ENCODE results near the gene ARHGAP22. TPM values are rescaled to one million over a fixed set of nuclear protein-coding genes. Genes with fewer than 3 reads are reported as not detected.

The ARHGAP22 gene
- total and polyA plus RNA-seq, 2 of the 4 experiments (the other 2 are of a cell fraction), result 28.3 to 30.2 TPM

DNA sequence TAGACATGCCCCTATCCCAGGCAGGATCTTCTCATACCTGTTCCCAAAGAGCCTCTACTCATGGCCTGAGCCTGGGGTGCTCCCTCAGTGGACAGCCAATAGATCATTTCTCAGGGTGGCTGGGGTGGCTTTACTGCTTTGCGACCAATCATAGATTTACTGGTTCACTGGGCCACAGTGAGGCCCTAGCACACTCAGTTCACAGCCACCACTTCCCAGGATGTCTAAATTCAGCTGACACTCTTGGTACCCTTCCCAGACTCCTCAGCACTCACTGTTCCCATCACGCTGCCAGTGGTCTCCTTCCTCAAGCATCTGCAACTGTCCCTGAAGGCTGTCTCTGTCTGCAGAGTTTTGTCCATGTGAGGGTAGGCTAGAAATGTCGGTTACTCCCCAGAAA lies 50.6 kb downstream of the ARHGAP22 start:
- Histone ChIP-seq H3K9me3 (ENCODE audit: control insufficient read depth, insufficient read depth, low read length) (no peaks in the 10 kb centered on the region), H3K9ac (ENCODE audit: low read depth, low read length) (no peak overlapping the region), H3K18ac (ENCODE audit: low read depth, low read length) (no peak overlapping the region), H3K56ac (ENCODE audit: extremely low read depth, insufficient read depth, low read length) (no peak overlapping the region), H3K23ac (ENCODE audit: low read depth, low read length) (no peak overlapping the region), H3K27ac (ENCODE audit: insufficient read depth, low read length) (no peak overlapping the region), H3K36me3 (ENCODE audit: control insufficient read depth, insufficient read depth, low read length) (peaks cover 6% of the 10 kb centered on the region), H2BK20ac (ENCODE audit: low read depth, low read length) (no peak overlapping the region), H4K8ac (ENCODE audit: low read depth in 2 of 2, low read length in 2 of 2) (no peak overlapping the region), H4K91ac (ENCODE audit: insufficient read depth, low read depth, low read length) (no peak overlapping the region), H3K4me3 (ENCODE audit: insufficient read depth, low read depth, low read length) (no peak overlapping the region), H4K20me1 (ENCODE audit: insufficient read depth, low read length) (no peaks in the 10 kb centered on the region; the same call in 1 of the 2 replicates), H2AK5ac (ENCODE audit: low read depth, low read length) (no peak overlapping the region), H2BK5ac (ENCODE audit: low read depth, low read length, poor library complexity, severe bottlenecking) (no peak overlapping the region), H3K27me3 (ENCODE audit: control insufficient read depth, insufficient read depth, low read length) (no peaks in the 10 kb centered on the region), H3K14ac (replicated peaks; ENCODE audit: low read depth, low read length) (no peak overlapping the region), H2BK120ac (ENCODE audit: low read depth, low read length) (no peak overlapping the region), H2BK15ac (ENCODE audit: low read depth, low read length) (no peak overlapping the region), H3K79me1 (ENCODE audit: low read depth in 1 of 2, low read length in 2 of 2) (peaks cover 10 to 65% of the 10 kb centered on the region in 2 experiments), H4K5ac (ENCODE audit: low read depth, low read length) (no peak overlapping the region), H3K4ac (ENCODE audit: low read depth, low read length) (no peak overlapping the region), H2AK9ac (replicated peaks; ENCODE audit: low read depth, low read length, poor library complexity) (no peak overlapping the region), H3K4me1 (ENCODE audit: control insufficient read depth, insufficient read depth, low read length) (peaks cover 6% of the 10 kb centered on the region), H2AFZ (replicated peaks; ENCODE audit: low read length, poor library complexity) (no peak overlapping the region), H3K4me2 (ENCODE audit: low read depth, low read length) (no peak overlapping the region), H3K9me1 (ENCODE audit: insufficient read depth, low read length) (peaks cover 8% of the 10 kb centered on the region; the same call in 1 of the 2 replicates)
- DNase-seq, result no peak
- ChIA-PET POLR2A (ENCODE audit: unreplicated experiment) (no interaction called here), CTCF (interaction anchor here (5.8 kb wide), 1 partner anchor 102 kb away, joined by 33 read pairs; no protein-coding TSS in a partner anchor)
- no peak for ATAC-seq (ENCODE audit: low read depth)
- TF ChIP-seq, protein P1, sequence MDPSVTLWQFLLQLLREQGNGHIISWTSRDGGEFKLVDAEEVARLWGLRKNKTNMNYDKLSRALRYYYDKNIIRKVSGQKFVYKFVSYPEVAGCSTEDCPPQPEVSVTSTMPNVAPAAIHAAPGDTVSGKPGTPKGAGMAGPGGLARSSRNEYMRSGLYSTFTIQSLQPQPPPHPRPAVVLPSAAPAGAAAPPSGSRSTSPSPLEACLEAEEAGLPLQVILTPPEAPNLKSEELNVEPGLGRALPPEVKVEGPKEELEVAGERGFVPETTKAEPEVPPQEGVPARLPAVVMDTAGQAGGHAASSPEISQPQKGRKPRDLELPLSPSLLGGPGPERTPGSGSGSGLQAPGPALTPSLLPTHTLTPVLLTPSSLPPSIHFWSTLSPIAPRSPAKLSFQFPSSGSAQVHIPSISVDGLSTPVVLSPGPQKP (IDR thresholded peaks at IDR 0.05; ENCODE audit: borderline replicate concordance, low read depth, low read length), result no peak
- TF ChIP-seq, protein P2, sequence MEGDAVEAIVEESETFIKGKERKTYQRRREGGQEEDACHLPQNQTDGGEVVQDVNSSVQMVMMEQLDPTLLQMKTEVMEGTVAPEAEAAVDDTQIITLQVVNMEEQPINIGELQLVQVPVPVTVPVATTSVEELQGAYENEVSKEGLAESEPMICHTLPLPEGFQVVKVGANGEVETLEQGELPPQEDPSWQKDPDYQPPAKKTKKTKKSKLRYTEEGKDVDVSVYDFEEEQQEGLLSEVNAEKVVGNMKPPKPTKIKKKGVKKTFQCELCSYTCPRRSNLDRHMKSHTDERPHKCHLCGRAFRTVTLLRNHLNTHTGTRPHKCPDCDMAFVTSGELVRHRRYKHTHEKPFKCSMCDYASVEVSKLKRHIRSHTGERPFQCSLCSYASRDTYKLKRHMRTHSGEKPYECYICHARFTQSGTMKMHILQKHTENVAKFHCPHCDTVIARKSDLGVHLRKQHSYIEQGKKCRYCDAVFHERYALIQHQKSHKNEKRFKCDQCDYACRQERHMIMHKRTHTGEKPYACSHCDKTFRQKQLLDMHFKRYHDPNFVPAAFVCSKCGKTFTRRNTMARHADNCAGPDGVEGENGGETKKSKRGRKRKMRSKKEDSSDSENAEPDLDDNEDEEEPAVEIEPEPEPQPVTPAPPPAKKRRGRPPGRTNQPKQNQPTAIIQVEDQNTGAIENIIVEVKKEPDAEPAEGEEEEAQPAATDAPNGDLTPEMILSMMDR (conservative IDR thresholded peaks at IDR 0.05; ENCODE audit: low read depth, low read length), result no peak
- TF ChIP-seq FOS (IDR thresholded peaks at IDR 0.05; ENCODE audit: low read depth, low read length) (no peak), MXI1 (IDR thresholded peaks at IDR 0.05; ENCODE audit: borderline replicate concordance, low read depth, low read length) (no peak), MAZ (IDR thresholded peaks at IDR 0.05; ENCODE audit: borderline replicate concordance, low read depth, low read length) (no peak), CEBPB (IDR thresholded peaks at IDR 0.05; ENCODE audit: low read depth, low read length) (no peak), RFX5 (IDR thresholded peaks at IDR 0.05; ENCODE audit: low read depth, low read length) (no peak)
- 80% methylated on average over 1 of the region's 3 CpGs; no CpG with 5 or more reads in 1 of the 2 experiments for WGBS, 2 experiments (ENCODE audit: extremely low coverage in 2 of 2, insufficient read length in 1 of 2)
- dilution Hi-C loops (cut with HindIII; ENCODE audit: low sequenced_read_pairs, unreplicated experiment), result no loop called here
- BruUV-seq (replicated peaks), result no TSS peak
- intact Hi-C loops (cut with micrococcal nuclease), result loop anchor here (10.0 kb wide), 2 partner anchors 51 to 961 kb away; partner anchors contain the start of gene ARHGAP22
- in situ Hi-C loops (cut with MboI; ENCODE audit: low sequenced_read_pairs), result loop anchor here (5.0 to 25.0 kb wide), 2 partner anchors 103 to 958 kb away; no protein-coding TSS in a partner anchor

Data from IMR-90 (cell line).